DMS 273 (cell line): ENCODE data around the gene BTBD2.

Experiments
- DNase-seq: peaks from one replicate; lab custom pipeline; 2025; ENCODE audit not compliant: unreplicated experiment; lab: John Stamatoyannopoulos, UW

BTBD2 gene

DNA sequence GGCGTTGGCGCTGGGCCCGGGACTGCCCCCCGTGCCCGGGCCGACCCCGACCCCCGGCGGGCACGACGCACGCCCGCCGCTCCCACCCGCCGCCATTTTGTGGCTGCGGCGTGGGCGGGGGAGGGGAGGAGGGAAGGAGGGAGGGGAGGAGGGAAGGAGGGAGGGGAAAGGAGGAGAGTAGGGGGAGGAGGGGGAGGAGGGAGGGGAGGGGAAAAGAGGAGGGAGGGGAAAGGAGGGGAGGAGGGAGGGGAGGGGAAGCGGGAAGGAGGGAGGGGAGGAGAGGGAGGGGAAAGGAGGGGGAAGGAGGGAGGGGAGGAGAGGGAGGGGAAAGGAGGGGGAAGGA, at the start of gene BTBD2:
BTBD2 (minus strand) TSS at position 107 of the 343 bp plus-strand sequence; CDS start at position 96, 11 bp downstream.
- DNase-seq: peak; percentile 83

DNA sequence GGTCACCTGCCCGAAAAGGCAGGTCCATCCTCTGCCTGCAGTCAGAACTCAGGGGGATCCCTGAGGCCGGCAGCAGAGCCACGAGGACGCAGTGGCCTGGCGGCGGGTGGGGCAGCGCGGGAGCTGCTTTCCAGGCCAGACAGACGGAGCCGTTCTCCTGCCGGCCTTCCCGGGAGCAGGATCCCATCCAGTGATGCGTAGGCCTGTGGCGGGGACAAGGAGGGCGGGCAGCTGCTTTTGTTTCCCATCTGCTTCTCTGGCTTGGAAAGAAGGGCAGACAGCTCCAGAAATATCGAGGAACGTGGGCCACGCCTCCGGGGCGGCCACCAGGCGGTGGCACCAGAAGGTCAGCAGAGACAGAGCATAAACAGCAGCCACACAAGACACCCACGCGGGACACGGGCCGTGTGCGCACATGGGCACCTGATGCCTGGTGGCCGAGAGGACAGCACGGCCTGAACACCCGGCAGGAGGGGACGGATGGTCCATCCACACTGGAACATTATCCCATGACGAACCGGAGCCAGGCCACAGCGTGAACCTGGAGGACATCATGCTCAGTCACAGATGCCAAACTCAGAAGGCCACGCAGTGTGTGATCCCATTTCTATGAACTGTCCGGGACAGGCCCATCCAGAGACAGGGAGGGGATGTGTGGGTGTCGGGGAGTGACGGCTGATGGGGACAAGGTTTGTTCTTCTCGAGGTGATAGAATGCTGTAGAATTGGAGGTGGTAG, 49.4 kb upstream of the BTBD2 start:
- DNase-seq: peak; percentile 87

GRCh38 chr19:2064395-2064787, 48.9 kb upstream of the BTBD2 start:
- peak; percentile 59 for DNase-seq

DNA sequence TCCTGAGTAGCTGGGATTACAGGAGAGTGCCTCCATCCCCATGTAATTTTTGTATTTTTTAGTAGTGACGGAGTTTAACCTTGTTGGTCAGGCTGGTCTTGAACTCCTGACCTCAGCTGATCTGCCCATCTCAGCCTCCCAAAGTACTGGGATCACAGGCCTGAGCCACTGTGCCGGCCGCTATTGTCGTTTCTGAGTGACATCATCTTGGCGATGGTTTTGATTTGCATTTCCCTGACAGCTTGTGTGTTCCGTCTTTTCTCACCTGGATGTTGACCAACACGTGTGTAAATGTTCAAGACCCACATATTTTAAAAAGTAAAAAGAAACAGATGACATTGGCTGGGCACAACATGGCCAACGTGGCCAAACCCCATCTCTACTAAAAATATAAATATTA, 48.3 kb upstream of the BTBD2 start:
- DNase-seq: no peak

- DNase-seq: no peak
These were observed 47.3 kb upstream of the BTBD2 start for GRCh38 chr19:2062770-2063169.

- no peak for DNase-seq
These were observed 46.8 kb upstream of the BTBD2 start for GRCh38 chr19:2062389-2062729.

GRCh38 chr19:2061495-2062388, 46.2 kb upstream of the BTBD2 start:
- peak; percentile 100 for DNase-seq

GRCh38 chr19:2060884-2061494, 45.5 kb upstream of the BTBD2 start:
- peak; percentile 86 for DNase-seq

- DNase-seq: peak; percentile 60
These were observed 44.1 kb upstream of the BTBD2 start for GRCh38 chr19:2059422-2060201.

- DNase-seq: no peak
These were observed 43.3 kb upstream of the BTBD2 start for GRCh38 chr19:2058570-2059421.

DNA sequence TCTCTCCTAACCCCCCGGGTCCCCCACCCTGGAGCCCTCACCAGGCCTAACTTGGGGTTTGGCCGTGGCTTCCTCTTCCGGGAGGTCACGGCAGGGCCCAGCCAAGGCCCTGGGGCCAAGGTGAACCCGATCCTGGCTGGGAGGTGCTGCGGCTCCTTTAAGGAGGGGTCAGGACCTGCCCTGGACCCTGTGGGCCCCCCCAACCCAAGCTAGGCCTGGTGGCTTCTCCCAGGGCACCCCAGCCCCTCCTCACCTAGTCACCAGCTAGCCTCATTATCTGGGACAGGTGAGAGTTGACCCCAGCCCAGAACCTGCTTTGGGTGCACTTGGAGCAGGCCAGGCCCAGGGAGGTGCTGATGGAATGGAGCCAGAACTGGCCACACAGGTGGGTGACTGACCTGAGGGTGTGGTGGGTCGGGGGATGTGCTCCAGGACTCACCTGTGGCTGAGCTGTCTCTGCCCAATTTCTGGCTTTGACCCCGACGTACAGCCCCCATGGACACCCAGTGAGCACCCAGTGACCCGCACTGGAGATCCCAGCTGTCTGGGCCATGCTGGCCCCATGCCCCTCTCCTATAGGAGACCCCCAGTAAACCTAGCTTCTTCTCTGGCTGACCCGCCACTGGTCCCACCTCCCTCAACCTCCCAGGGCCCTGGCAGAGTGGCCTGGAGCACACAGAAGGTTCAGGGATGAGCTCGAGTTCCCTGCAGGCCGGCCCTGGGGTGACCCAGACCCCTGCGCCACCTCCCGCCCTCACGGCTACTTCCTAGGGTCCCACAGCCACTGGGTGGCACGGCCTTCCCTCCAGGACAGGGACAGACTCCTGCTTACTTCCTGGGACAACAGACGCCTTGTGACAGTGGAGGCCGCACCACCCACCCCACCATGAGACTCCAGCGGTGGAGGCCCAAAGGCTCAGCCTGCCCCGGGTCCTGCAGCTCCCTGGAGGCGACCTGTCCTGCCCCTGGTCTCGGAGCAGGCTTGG, 42.3 kb upstream of the BTBD2 start:
- no peak for DNase-seq

DNA sequence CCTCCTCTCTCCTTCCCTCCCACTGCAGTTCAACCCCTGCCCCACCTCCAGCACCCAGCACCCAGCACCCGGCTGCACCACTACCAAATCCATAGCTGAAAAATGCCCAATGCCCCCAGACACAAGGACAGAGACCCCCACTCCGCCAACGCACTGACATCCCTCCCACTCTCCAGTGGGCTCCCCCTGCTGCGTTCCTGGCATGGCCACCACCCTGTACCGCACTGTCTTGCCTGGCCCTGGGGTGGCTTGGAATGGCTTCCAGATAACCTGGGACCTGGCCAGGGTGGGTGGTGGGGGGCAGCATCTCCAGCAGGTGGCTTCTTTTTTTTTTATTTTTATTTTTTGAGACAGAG, 41.3 kb upstream of the BTBD2 start:
- DNase-seq: no peak

- no peak for DNase-seq
These were observed 40.7 kb upstream of the BTBD2 start for GRCh38 chr19:2055931-2056836.

- no peak for DNase-seq
These were observed 39.2 kb upstream of the BTBD2 start for GRCh38 chr19:2054763-2055162.

- DNase-seq: peak; percentile 54
These were observed 38.3 kb upstream of the BTBD2 start for GRCh38 chr19:2053601-2054389.

DNA sequence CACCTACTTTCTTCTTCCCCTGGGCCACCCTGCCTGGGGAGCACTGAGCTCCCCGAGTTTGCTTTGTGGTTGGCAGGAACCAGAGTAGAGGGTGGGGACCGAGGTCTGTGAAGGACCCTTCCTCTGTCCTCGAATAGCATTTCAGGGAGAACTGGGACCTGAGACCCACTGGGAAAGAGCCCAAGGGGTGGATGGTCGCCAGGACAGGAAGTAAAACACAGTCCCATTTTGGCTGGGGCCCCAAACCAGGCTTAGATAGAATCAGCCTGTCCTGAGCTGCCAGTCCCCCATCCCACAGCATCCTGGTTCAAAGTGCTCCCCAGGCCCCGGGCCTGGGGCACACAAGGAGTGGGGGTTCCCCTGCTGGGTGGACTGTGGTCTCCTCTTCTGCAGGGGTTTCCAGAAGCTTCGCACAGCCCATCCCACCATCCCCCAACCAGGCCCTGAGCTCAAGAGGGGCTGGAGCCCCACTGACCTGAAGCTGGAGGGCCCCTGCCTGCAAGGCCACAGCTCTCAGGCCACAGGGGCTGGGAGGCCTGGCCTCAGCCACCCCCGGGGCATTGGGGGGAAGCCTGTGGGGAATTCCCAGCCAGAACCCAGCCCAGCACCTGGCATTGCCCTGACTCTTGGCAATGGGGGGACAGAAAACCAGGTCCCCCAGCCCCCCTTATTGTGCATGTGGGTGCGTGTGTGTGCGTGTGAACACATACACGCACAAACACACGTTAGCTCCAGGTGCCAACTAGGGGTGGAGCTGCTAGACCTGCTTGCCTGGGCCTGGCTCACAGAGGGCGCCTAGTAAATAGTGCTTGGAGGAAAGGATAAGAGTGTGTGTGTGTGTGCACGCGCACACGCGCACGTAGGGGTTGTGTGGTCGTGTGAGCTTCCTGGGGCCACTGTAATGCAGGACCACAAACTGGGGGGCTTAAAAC, 36.5 kb upstream of the BTBD2 start:
- DNase-seq: peak; percentile 42
